ENCODE data around the gene JPH3. TPM values are rescaled to one million over a fixed set of nuclear protein-coding genes. Genes with fewer than 3 reads are reported as not detected.
A peak's percentile ranks its signal among the peaks of the same experiment; 100 is the strongest.
"Not testable (repeated sequence)": the region's sequence is repeated elsewhere in the genome, so short reads cannot be mapped to it uniquely, and the experiment has no call there.

The JPH3 gene
- total and polyA plus RNA-seq, 5 donors = 0.09 to 0.32 (median 0.14) TPM

- intact Hi-C loops (cut with DNase I) = no loop called here
- H3K27me3 ChIP-seq (ENCODE audit: control insufficient read depth, insufficient read depth) = no peaks in the 10 kb centered on the region
- no peak for ATAC-seq
- 91% methylated on average over 17 of the region's 17 CpGs for WGBS
- H3K4me1 ChIP-seq (ENCODE audit: control insufficient read depth, insufficient read depth, low read length) = no peaks in the 10 kb centered on the region
- DNase-seq = peak in 1 of 3 donors; percentile 46
- H3K9me3 ChIP-seq (ENCODE audit: control insufficient read depth, low read length) = no peaks in the 10 kb centered on the region
- H3K27ac ChIP-seq (ENCODE audit: low read length) = no peak overlapping the region
- H3K4me3 ChIP-seq (ENCODE audit: low read length) = no peak overlapping the region
These were observed 104.8 kb downstream of the JPH3 start for GRCh38 chr16:87707097-87707496.

- 92% methylated on average over 45 of the region's 45 CpGs for WGBS
- no peak overlapping the region for H3K4me3 ChIP-seq (ENCODE audit: low read length)
- peak in 1 of 3 donors; percentile 47 for DNase-seq
- H3K27ac ChIP-seq (ENCODE audit: low read length) = no peak overlapping the region
- intact Hi-C loops (cut with DNase I) = no loop called here
- H3K9me3 ChIP-seq (ENCODE audit: control insufficient read depth, low read length) = no peaks in the 10 kb centered on the region
- no peak for ATAC-seq
- H3K27me3 ChIP-seq (ENCODE audit: control insufficient read depth, insufficient read depth) = no peaks in the 10 kb centered on the region
- no peaks in the 10 kb centered on the region for H3K4me1 ChIP-seq (ENCODE audit: control insufficient read depth, insufficient read depth, low read length)
These were observed 105.6 kb downstream of the JPH3 start for GRCh38 chr16:87707714-87708580.

- intact Hi-C loops (cut with DNase I) = no loop called here
- no peak for ATAC-seq
These were observed 106.8 kb downstream of the JPH3 start for GRCh38 chr16:87708881-87709638.

GRCh38 chr16:87709677-87710076 lies 107.4 kb downstream of the JPH3 start:
- WGBS = 96% methylated on average over 12 of the region's 12 CpGs
- intact Hi-C loops (cut with DNase I) = no loop called here
- Histone ChIP-seq H3K9me3 (ENCODE audit: control insufficient read depth, low read length) (no peaks in the 10 kb centered on the region), H3K4me1 (ENCODE audit: control insufficient read depth, insufficient read depth, low read length) (no peaks in the 10 kb centered on the region), H3K4me3 (ENCODE audit: low read length) (no peak overlapping the region), H3K27me3 (ENCODE audit: control insufficient read depth, insufficient read depth) (no peaks in the 10 kb centered on the region), H3K27ac (ENCODE audit: low read length) (no peak overlapping the region)
- DNase-seq (peak in 1 of 3 donors; percentile 32), ATAC-seq (no peak)

More at GRCh38 chr16:87708881-87709638, 106.8 kb downstream of the JPH3 start:
- peak in 1 of 3 donors; percentile 47 for DNase-seq
- H3K4me1 ChIP-seq (ENCODE audit: control insufficient read depth, insufficient read depth, low read length) = no peaks in the 10 kb centered on the region
- H3K27ac ChIP-seq (ENCODE audit: low read length) = no peak overlapping the region
- H3K27me3 ChIP-seq (ENCODE audit: control insufficient read depth, insufficient read depth) = no peaks in the 10 kb centered on the region
- H3K4me3 ChIP-seq (ENCODE audit: low read length) = no peak overlapping the region
- WGBS = 92% methylated on average over 49 of the region's 49 CpGs
- no peaks in the 10 kb centered on the region for H3K9me3 ChIP-seq (ENCODE audit: control insufficient read depth, low read length)

GRCh38 chr16:87710887-87711286 lies 108.6 kb downstream of the JPH3 start:
- ATAC-seq (no peak), DNase-seq (peak in 1 of 3 donors; percentile 27)
- intact Hi-C loops (cut with DNase I) = no loop called here
- 96% methylated on average over 12 of the region's 12 CpGs for WGBS
- H3K4me3 ChIP-seq (ENCODE audit: low read length) = no peak overlapping the region
- no peak overlapping the region for H3K27ac ChIP-seq (ENCODE audit: low read length)
- no peaks in the 10 kb centered on the region for H3K4me1 ChIP-seq (ENCODE audit: control insufficient read depth, insufficient read depth, low read length)
- H3K9me3 ChIP-seq (ENCODE audit: control insufficient read depth, low read length) = no peaks in the 10 kb centered on the region
- no peaks in the 10 kb centered on the region for H3K27me3 ChIP-seq (ENCODE audit: control insufficient read depth, insufficient read depth)

GRCh38 chr16:87712184-87712762 lies 110.0 kb downstream of the JPH3 start:
- 92% methylated on average over 14 of the region's 14 CpGs for WGBS
- intact Hi-C loops (cut with DNase I) = no loop called here
- H3K4me3 ChIP-seq (ENCODE audit: low read length) = no peak overlapping the region
- H3K9me3 ChIP-seq (ENCODE audit: control insufficient read depth, low read length) = no peaks in the 10 kb centered on the region
- DNase-seq = peak in 1 of 3 donors; percentile 16
- no peak for ATAC-seq
- no peaks in the 10 kb centered on the region for H3K4me1 ChIP-seq (ENCODE audit: control insufficient read depth, insufficient read depth, low read length)
- H3K27me3 ChIP-seq (ENCODE audit: control insufficient read depth, insufficient read depth) = no peaks in the 10 kb centered on the region
- H3K27ac ChIP-seq (ENCODE audit: low read length) = no peak overlapping the region

GRCh38 chr16:87713451-87714229 lies 111.3 kb downstream of the JPH3 start:
- Histone ChIP-seq H3K4me1 (ENCODE audit: control insufficient read depth, insufficient read depth, low read length) (no peaks in the 10 kb centered on the region), H3K4me3 (ENCODE audit: low read length) (no peak overlapping the region), H3K27me3 (ENCODE audit: control insufficient read depth, insufficient read depth) (no peaks in the 10 kb centered on the region), H3K9me3 (ENCODE audit: control insufficient read depth, low read length) (no peaks in the 10 kb centered on the region), H3K27ac (ENCODE audit: low read length) (no peak overlapping the region)
- no peak for ATAC-seq
- 93% methylated on average over 19 of the region's 19 CpGs for WGBS
- peak in 1 of 3 donors; percentile 9 for DNase-seq
- intact Hi-C loops (cut with DNase I) = no loop called here

GRCh38 chr16:87715231-87715630 lies 112.9 kb downstream of the JPH3 start:
- ATAC-seq = no peak
- H3K4me1 ChIP-seq (ENCODE audit: control insufficient read depth, insufficient read depth, low read length) = no peaks in the 10 kb centered on the region
- H3K4me3 ChIP-seq (ENCODE audit: low read length) = no peak overlapping the region
- 97% methylated on average over 16 of the region's 16 CpGs for WGBS
- intact Hi-C loops (cut with DNase I) = no loop called here
- no peak overlapping the region for H3K27ac ChIP-seq (ENCODE audit: low read length)
- no peaks in the 10 kb centered on the region for H3K27me3 ChIP-seq (ENCODE audit: control insufficient read depth, insufficient read depth)
- H3K9me3 ChIP-seq (ENCODE audit: control insufficient read depth, low read length) = no peaks in the 10 kb centered on the region
- no peak for DNase-seq

- H3K27ac ChIP-seq (ENCODE audit: low read length) = no peak overlapping the region
- 96% methylated on average over 12 of the region's 12 CpGs for WGBS
- intact Hi-C loops (cut with DNase I) = no loop called here
- ATAC-seq (no peak), DNase-seq (no peak)
- no peaks in the 10 kb centered on the region for H3K27me3 ChIP-seq (ENCODE audit: control insufficient read depth, insufficient read depth)
- no peaks in the 10 kb centered on the region for H3K4me1 ChIP-seq (ENCODE audit: control insufficient read depth, insufficient read depth, low read length)
- no peak overlapping the region for H3K4me3 ChIP-seq (ENCODE audit: low read length)
- no peaks in the 10 kb centered on the region for H3K9me3 ChIP-seq (ENCODE audit: control insufficient read depth, low read length)
These were observed 113.3 kb downstream of the JPH3 start for GRCh38 chr16:87715658-87716057.

GRCh38 chr16:87718831-87719230 lies 116.5 kb downstream of the JPH3 start:
- H3K9me3 ChIP-seq (ENCODE audit: control insufficient read depth, low read length); H3K4me1 ChIP-seq (ENCODE audit: control insufficient read depth, insufficient read depth, low read length); intact Hi-C loops (cut with DNase I); H3K27ac ChIP-seq (ENCODE audit: low read length); H3K4me3 ChIP-seq (ENCODE audit: low read length); H3K27me3 ChIP-seq (ENCODE audit: control insufficient read depth, insufficient read depth); DNase-seq; ATAC-seq: not testable (repeated sequence)
- WGBS = 94% methylated on average over 28 of the region's 28 CpGs

All from right cardiac atrium (tissue), 5 donors.